Spleen (tissue), 11 donors: ENCODE measurements around the gene SNX1. TPM values are rescaled to one million over a fixed set of nuclear protein-coding genes. Genes with fewer than 3 reads are reported as not detected.

Experiments
- DNase-seq: peaks from one replicate; pipeline ENCODE4 v3.0.0-alpha.2; 2020
- H3K27ac ChIP-seq, 8 donors: fragments of 200-600 bp; sonication (generic) in 7 of 8; 1 replicate in 4 of 8; 2 replicates in 4 of 8; pipeline versions ENCODE4 v1.5.0 to v1.8.0; 2016 to 2021; ENCODE audit warnings: inconsistent platforms in 4 of 8, mild to moderate bottlenecking in 4 of 8, moderate library complexity in 1 of 8
- H3K27me3 ChIP-seq, 7 donors: fragments of 200-600 bp; sonication (generic) in 6 of 7; replicated peaks in 1 of 7; 1 replicate in 4 of 7; 2 replicates in 3 of 7; pipeline versions ENCODE4 v1.5.0 to v1.8.0; 2016 to 2021; ENCODE audit warnings: inconsistent platforms in 3 of 7, mild to moderate bottlenecking in 1 of 7
- H3K36me3 ChIP-seq, 6 donors: fragments of 200-600 bp; sonication (generic) in 5 of 6; 1 replicate in 4 of 6; 2 replicates in 2 of 6; pipeline versions ENCODE4 v1.5.0 to v1.8.0; 2016 to 2021; ENCODE audit warnings: inconsistent platforms in 2 of 6
- H3K4me1 ChIP-seq, 6 donors: fragments of 200-600 bp; sonication (generic) in 5 of 6; 1 replicate in 3 of 6; 2 replicates in 3 of 6; pipeline versions ENCODE4 v1.5.0 to v1.8.0; 2016 to 2021; ENCODE audit warnings: inconsistent platforms in 3 of 6
- H3K4me3 ChIP-seq, 8 donors: fragments of 200-600 bp; sonication (generic) in 7 of 8; 1 replicate in 4 of 8; 2 replicates in 4 of 8; pipeline versions ENCODE4 v1.5.0 to v1.8.0; 2016 to 2021; ENCODE audit warnings: inconsistent platforms in 4 of 8, mild to moderate bottlenecking in 4 of 8, moderate library complexity in 2 of 8
- H3K9me3 ChIP-seq, 8 donors: fragments of 200-600 bp; sonication (generic) in 7 of 8; 1 replicate in 4 of 8; 2 replicates in 4 of 8; pipeline versions ENCODE4 v1.5.0 to v1.8.0; 2016 to 2021; ENCODE audit warnings: inconsistent platforms in 4 of 8
- POLR2A ChIP-seq, 3 donors: fragments of 450-650 bp; IDR thresholded peaks; one replicate each; pipeline ENCODE4 v1.5.1; 2017; ENCODE audit warnings: antibody characterized with exemption in 3 of 3, mild to moderate bottlenecking in 1 of 3
- POLR2AphosphoS5 ChIP-seq, 3 donors: sonication (generic); formaldehyde crosslinking; IDR thresholded peaks; one replicate each; pipeline ENCODE4 v1.5.1; 2017; ENCODE audit warnings: antibody characterized with exemption in 3 of 3
- WGBS, 5 donors: extraction: QIAGEN DNeasy Blood & Tissue Kit in 3 of 5; methylation state at CpG; one replicate each; pipeline versions ENCODE4 v1.1.5 to v1.1.7; 2013 to 2018; 5-methylcytosine and 5-hydroxymethylcytosine counted together
- intact Hi-C: fragments of 100-400 bp; cut with DNase I; formaldehyde crosslinking; loops from one replicate; pipeline ENCODE4 v1.15.0; 2023; ENCODE audit warnings: low total_unique reads
- polyA plus RNA-seq, 3 donors: library from polyadenylated mRNA; stranded (reverse); fragments of 200-250 nt; gene quantifications; one replicate each; pipeline ENCODE4 v1.2.1, GENCODE V29; 2013
- total RNA-seq, 7 donors: library from RNA; depleted of rRNA in 3 of 7; stranded (reverse); fragments of >200 nt in 3 of 7; fragmentation: NEBNext Ultra II Directional in 4 of 7; extraction: Animal tissue kit (Norgen Biotek cat#: 25700) in 4 of 7; gene quantifications; one replicate each; pipeline versions ENCODE4 v1.1.0 to v1.2.1, GENCODE V29; 2016 to 2021
- TF ChIP-seq, protein P1 (sequence below), 11 experiments: fragments of 200-600 bp in 7 of 11; fragments of 450-650 bp in 4 of 11; sonication (generic) in 4 of 11; IDR thresholded peaks in 8 of 11; conservative IDR thresholded peaks in 3 of 11; 1 replicate in 7 of 11; 2 replicates in 4 of 11; pipeline versions ENCODE4 v1.4.0 to v1.8.0; 2016 to 2021; ENCODE audit warnings: antibody characterized with exemption in 11 of 11, inconsistent platforms in 4 of 11, mild to moderate bottlenecking in 1 of 11
- donor health status: healthy with polysubstance abuse.
- donor health status: DM: no; HTN: no; CAD: no; lungs with moderate emphysema.
- donor health status: DM: no; HTN: no; CAD: no.
- donor health status: Bipolar disorder and iron deficiency.
- donor health status: healthy.
- donor health status: DM: no; HTN: no; CAD: no.
- donor health status: DM: yes; HTN: yes; CAD: no.

The SNX1 gene
- total and polyA plus RNA-seq, 10 donors: 45.5 to 161 (median 112) TPM

DNA sequence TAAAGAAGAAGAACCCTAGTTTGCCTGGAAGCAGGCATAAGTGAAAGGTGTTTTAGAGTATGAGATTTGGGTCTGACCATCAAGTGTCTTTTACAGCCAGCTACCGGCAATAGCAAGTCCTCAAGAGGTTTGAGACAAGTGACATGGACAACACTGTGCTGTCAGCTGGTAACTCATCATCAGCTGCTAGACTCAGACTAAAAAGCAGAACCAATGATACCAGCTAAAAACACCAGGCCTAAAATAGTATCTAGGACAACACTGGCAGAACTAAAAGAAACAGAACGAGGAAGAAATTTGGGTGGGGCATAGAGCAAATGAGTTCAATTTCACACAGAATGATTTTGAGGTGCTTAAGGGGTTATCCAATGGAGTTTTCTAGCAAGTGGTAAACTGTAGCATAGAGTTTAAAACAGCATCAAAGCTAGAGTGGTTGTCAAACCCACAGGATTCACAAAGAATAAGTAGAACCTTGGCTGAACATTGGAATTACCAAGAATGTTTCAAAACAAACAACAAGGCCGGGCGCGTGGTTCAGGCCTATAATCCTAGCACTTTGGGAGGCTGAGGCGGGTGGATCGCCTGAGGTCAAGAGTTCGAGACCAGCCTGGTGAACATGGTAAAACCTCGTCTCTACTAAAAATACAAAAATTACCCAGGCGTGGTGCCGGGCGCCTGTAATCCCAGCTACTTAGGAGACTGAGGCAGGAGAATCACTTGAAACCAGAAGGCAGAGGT is 6.1 kb upstream of the SNX1 start:
- Histone ChIP-seq H3K27ac (peak overlapping the region; percentile 53 to 96 (median 90)), H3K4me1 (peaks cover 24 to 68% (median 53%) of the 10 kb centered on the region in 6 donors), H3K9me3 (no peaks in the 10 kb centered on the region), H3K27me3 (no peaks in the 10 kb centered on the region), H3K4me3 (peak overlapping the region in 2 of 8 donors; percentile 3 to 31), H3K36me3 (peaks cover 0 to 46% (median 27%) of the 10 kb centered on the region in 6 donors)
- intact Hi-C loops: no loop called here
- TF ChIP-seq POLR2A (IDR thresholded peaks at IDR 0.05): no peak
- TF ChIP-seq POLR2AphosphoS5 (IDR thresholded peaks at IDR 0.05): peak in 1 of 3 donors; percentile 28
- TF ChIP-seq, protein P1, sequence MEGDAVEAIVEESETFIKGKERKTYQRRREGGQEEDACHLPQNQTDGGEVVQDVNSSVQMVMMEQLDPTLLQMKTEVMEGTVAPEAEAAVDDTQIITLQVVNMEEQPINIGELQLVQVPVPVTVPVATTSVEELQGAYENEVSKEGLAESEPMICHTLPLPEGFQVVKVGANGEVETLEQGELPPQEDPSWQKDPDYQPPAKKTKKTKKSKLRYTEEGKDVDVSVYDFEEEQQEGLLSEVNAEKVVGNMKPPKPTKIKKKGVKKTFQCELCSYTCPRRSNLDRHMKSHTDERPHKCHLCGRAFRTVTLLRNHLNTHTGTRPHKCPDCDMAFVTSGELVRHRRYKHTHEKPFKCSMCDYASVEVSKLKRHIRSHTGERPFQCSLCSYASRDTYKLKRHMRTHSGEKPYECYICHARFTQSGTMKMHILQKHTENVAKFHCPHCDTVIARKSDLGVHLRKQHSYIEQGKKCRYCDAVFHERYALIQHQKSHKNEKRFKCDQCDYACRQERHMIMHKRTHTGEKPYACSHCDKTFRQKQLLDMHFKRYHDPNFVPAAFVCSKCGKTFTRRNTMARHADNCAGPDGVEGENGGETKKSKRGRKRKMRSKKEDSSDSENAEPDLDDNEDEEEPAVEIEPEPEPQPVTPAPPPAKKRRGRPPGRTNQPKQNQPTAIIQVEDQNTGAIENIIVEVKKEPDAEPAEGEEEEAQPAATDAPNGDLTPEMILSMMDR (IDR thresholded peaks at IDR 0.05 in 8 of 11, conservative IDR thresholded peaks at IDR 0.05 in 3 of 11): no peak
- no peak for DNase-seq
- WGBS, 5 donors: 70 to 81% (median 73%) methylated on average over 12 of the region's 12 CpGs

DNA sequence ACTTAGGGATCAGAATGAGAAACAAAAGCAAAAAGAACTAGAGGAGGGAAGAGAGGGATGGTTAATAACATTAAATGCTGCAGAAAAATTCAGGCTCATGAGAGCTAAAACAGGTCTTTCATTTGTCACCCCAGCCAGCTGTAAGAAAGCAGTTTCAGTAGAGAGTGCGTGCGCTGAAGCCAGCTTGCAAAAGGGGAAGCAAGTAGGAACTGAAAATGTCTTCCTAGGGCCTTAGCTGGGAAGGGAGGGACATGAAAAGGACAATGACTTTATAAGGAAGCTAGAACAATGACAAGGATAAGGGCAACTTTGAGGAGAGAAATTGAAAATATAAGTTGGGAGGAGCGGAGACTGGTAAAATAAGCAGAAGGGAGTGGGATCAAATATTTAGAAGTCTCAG is 5.3 kb upstream of the SNX1 start:
- no peak for DNase-seq

DNA sequence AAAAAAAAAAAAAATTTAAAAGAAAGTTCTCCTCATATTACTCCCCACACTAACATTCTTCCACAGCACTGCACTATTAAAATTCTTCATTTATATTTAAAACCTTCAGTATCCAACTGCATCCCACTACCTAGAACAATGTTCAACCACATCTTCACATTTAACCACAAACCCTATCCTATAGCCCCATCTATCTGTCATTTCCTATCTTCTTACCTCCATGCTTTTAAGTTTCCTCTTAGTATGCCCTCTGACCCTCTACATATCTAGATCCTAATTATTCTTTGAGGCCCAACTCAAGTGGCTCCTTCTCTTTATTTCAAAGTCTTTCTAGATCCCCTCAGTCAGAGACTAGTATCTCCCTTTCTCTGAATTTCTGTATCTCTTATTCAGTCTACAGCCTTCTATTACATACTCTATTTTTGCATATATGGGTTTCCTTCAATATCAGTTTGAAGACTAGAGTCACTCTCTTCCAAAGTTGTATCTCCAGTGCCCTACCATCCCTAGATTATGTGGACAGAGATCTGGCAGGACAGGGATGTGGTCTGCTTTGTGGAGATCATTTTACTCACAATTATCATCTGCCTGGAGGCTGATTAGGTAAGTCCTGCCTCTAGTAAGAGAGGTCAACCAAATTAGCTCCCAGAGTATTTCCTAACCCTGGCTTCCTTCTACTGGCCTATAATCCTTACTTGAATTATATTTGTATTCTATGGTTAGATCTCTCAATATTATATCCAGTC is 3.5 kb upstream of the SNX1 start:
- no peak for TF ChIP-seq POLR2AphosphoS5 (IDR thresholded peaks at IDR 0.05)
- TF ChIP-seq, protein P1 (IDR thresholded peaks at IDR 0.05 in 8 of 11, conservative IDR thresholded peaks at IDR 0.05 in 3 of 11): peak in 6 of 11 experiments; percentile 25 to 47 (median 28)
- no peak for DNase-seq
- Histone ChIP-seq H3K4me1 (peaks cover 38 to 88% (median 73%) of the 10 kb centered on the region in 6 donors), H3K36me3 (peaks cover 0 to 21% (median 13%) of the 10 kb centered on the region in 6 donors), H3K9me3 (no peaks in the 10 kb centered on the region), H3K27ac (peak overlapping the region; percentile 88 to 97 (median 94)), H3K27me3 (no peaks in the 10 kb centered on the region), H3K4me3 (peak overlapping the region in 7 of 8 donors; percentile 72 to 95 (median 82))
- intact Hi-C loops: no loop called here

More for the DNA sequence above, 5.3 kb upstream of the SNX1 start:
- TF ChIP-seq, protein P1 (IDR thresholded peaks at IDR 0.05 in 8 of 11, conservative IDR thresholded peaks at IDR 0.05 in 3 of 11): no peak
- intact Hi-C loops: no loop called here
- 47 to 61% (median 56%) methylated on average over 3 of the region's 3 CpGs for WGBS, 5 donors
- H3K9me3 ChIP-seq: no peaks in the 10 kb centered on the region
- no peaks in the 10 kb centered on the region for H3K27me3 ChIP-seq
- H3K4me3 ChIP-seq: no peak overlapping the region
- peaks cover 30 to 76% (median 62%) of the 10 kb centered on the region in 6 donors for H3K4me1 ChIP-seq
- H3K27ac ChIP-seq: peak overlapping the region; percentile 15 to 96 (median 90)
- H3K36me3 ChIP-seq: peaks cover 0 to 38% (median 19%) of the 10 kb centered on the region in 6 donors
